ENCODE results near the gene MED27. TPM values are rescaled to one million over a fixed set of nuclear protein-coding genes. Genes with fewer than 3 reads are reported as not detected.

The MED27 gene
- total and polyA plus RNA-seq, 2 of the 13 experiments (the other 11 are each of a cell fraction or from before 2014, with no cell fraction given): 16.9 to 19.0 TPM

DNA sequence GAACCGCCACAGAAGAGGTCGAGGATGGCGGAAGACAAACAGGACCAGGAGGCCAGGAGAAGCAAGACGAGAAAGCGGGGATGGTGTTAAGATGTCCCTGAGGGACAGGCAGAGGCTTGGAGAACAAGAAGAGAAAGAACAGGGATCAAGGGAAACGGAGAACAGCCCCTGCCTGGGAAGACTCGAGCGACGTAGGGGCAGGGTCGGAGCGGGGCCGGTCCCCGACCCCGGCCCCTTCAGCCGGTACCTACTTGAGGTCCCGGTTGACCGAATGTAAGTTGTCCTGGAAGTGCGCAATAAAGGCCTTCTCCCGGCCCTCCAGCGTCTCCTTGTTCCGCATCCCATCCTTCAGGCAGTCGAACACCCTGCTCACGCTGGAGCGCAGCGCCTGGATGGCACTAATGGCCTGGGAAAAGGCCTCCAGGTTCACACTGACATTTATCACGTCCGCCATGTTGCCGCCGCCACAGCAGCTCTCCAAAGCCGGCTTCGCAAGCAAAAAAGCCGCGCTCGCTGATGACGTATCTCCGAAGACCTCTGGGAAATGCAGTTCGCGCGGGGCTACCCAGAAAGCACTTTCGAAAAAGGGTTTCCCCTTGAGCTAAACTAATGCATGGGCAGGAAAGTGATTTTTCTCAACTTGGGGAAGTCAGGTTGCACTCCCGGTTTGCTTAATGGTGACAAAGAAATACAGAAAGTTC is at the start of gene MED27 (continued):
- TF ChIP-seq SKI (IDR thresholded peaks at IDR 0.05; ENCODE audit: partially characterized antibody) (no peak), RBAK (CRISPR knock-in tag; IDR thresholded peaks at IDR 0.05) (no peak), CCAR2 (optimal IDR thresholded peaks at IDR 0.05; ENCODE audit: low read depth, low read length) (no peak), PHF8 (CRISPR knock-in tag; IDR thresholded peaks at IDR 0.05) (peak; percentile 87), ZNF772 (CRISPR knock-in tag; IDR thresholded peaks at IDR 0.05) (0 out of 2 replicates have a peak, but pooled peaks have one; percentile 50), SNRNP70 (IDR thresholded peaks at IDR 0.05; ENCODE audit: low read depth, low read length) (no peak), KDM5B (CRISPR knock-in tag; IDR thresholded peaks at IDR 0.05; ENCODE audit: borderline replicate concordance) (peak; percentile 34; the same call in 1 of the 2 replicates), CHCHD3 (CRISPR knock-in tag; IDR thresholded peaks at IDR 0.05) (no peak), TOPORS (CRISPR knock-in tag; IDR thresholded peaks at IDR 0.05) (no peak), DMAP1 (CRISPR knock-in tag; IDR thresholded peaks at IDR 0.05) (peak; percentile 45; the same call in 1 of the 2 replicates), ZNF891 (CRISPR knock-in tag; IDR thresholded peaks at IDR 0.05) (0 out of 2 replicates have a peak, but pooled peaks have one; percentile 64), ZNF792 (CRISPR knock-in tag; IDR thresholded peaks at IDR 0.05) (peak; percentile 61; the same call in 1 of the 2 replicates), CBX2 (IDR thresholded peaks at IDR 0.05; ENCODE audit: low read depth, low read length) (no peak), CBX2 (CRISPR knock-in tag; IDR thresholded peaks at IDR 0.05; ENCODE audit: low read depth) (no peak), ZNF430 (CRISPR knock-in tag; IDR thresholded peaks at IDR 0.05) (no peak), CHD2 (IDR thresholded peaks at IDR 0.05; ENCODE audit: low read depth, low read length) (peak; percentile 56; the same call in 1 of the 2 replicates), NFE2L1 (CRISPR knock-in tag; IDR thresholded peaks at IDR 0.05; ENCODE audit: borderline replicate concordance) (no peak), ZNF629 (CRISPR knock-in tag; conservative IDR thresholded peaks at IDR 0.05) (no peak), ETV5 (CRISPR knock-in tag; IDR thresholded peaks at IDR 0.05; ENCODE audit: borderline replicate concordance) (no peak), ELF3 (CRISPR knock-in tag; IDR thresholded peaks at IDR 0.05) (0 out of 2 replicates have a peak, but pooled peaks have one; percentile 24), KMT2A (CRISPR knock-in tag; IDR thresholded peaks at IDR 0.05) (peak; percentile 74), YEATS2 (CRISPR knock-in tag; IDR thresholded peaks at IDR 0.05; ENCODE audit: borderline replicate concordance) (peak; percentile 84; the same call in 1 of the 2 replicates)
- TF ChIP-seq, protein P1, sequence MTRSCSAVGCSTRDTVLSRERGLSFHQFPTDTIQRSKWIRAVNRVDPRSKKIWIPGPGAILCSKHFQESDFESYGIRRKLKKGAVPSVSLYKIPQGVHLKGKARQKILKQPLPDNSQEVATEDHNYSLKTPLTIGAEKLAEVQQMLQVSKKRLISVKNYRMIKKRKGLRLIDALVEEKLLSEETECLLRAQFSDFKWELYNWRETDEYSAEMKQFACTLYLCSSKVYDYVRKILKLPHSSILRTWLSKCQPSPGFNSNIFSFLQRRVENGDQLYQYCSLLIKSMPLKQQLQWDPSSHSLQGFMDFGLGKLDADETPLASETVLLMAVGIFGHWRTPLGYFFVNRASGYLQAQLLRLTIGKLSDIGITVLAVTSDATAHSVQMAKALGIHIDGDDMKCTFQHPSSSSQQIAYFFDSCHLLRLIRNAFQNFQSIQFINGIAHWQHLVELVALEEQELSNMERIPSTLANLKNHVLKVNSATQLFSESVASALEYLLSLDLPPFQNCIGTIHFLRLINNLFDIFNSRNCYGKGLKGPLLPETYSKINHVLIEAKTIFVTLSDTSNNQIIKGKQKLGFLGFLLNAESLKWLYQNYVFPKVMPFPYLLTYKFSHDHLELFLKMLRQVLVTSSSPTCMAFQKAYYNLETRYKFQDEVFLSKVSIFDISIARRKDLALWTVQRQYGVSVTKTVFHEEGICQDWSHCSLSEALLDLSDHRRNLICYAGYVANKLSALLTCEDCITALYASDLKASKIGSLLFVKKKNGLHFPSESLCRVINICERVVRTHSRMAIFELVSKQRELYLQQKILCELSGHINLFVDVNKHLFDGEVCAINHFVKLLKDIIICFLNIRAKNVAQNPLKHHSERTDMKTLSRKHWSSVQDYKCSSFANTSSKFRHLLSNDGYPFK (CRISPR knock-in tag; IDR thresholded peaks at IDR 0.05; ENCODE audit: borderline replicate concordance): peak; percentile 50; the same call in 1 of the 2 replicates
- TF ChIP-seq, protein P2, sequence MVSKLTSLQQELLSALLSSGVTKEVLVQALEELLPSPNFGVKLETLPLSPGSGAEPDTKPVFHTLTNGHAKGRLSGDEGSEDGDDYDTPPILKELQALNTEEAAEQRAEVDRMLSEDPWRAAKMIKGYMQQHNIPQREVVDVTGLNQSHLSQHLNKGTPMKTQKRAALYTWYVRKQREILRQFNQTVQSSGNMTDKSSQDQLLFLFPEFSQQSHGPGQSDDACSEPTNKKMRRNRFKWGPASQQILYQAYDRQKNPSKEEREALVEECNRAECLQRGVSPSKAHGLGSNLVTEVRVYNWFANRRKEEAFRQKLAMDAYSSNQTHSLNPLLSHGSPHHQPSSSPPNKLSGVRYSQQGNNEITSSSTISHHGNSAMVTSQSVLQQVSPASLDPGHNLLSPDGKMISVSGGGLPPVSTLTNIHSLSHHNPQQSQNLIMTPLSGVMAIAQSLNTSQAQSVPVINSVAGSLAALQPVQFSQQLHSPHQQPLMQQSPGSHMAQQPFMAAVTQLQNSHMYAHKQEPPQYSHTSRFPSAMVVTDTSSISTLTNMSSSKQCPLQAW (CRISPR knock-in tag; IDR thresholded peaks at IDR 0.05): peak; percentile 75; the same call in 1 of the 2 replicates
- TF ChIP-seq, protein P3, sequence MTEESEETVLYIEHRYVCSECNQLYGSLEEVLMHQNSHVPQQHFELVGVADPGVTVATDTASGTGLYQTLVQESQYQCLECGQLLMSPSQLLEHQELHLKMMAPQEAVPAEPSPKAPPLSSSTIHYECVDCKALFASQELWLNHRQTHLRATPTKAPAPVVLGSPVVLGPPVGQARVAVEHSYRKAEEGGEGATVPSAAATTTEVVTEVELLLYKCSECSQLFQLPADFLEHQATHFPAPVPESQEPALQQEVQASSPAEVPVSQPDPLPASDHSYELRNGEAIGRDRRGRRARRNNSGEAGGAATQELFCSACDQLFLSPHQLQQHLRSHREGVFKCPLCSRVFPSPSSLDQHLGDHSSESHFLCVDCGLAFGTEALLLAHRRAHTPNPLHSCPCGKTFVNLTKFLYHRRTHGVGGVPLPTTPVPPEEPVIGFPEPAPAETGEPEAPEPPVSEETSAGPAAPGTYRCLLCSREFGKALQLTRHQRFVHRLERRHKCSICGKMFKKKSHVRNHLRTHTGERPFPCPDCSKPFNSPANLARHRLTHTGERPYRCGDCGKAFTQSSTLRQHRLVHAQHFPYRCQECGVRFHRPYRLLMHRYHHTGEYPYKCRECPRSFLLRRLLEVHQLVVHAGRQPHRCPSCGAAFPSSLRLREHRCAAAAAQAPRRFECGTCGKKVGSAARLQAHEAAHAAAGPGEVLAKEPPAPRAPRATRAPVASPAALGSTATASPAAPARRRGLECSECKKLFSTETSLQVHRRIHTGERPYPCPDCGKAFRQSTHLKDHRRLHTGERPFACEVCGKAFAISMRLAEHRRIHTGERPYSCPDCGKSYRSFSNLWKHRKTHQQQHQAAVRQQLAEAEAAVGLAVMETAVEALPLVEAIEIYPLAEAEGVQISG (CRISPR knock-in tag; IDR thresholded peaks at IDR 0.05): peak; percentile 90
